HG03175 (cell line): ENCODE data around the gene CASZ1.

Experiments
- ATAC-seq: cut with Tn5 transposase; IDR thresholded peaks from one replicate; pipeline ENCODE4 v1.9.1; 2021; ENCODE audit warnings: mild to moderate bottlenecking, moderate library complexity; ENCODE audit not compliant: unreplicated experiment

Gene CASZ1

DNA sequence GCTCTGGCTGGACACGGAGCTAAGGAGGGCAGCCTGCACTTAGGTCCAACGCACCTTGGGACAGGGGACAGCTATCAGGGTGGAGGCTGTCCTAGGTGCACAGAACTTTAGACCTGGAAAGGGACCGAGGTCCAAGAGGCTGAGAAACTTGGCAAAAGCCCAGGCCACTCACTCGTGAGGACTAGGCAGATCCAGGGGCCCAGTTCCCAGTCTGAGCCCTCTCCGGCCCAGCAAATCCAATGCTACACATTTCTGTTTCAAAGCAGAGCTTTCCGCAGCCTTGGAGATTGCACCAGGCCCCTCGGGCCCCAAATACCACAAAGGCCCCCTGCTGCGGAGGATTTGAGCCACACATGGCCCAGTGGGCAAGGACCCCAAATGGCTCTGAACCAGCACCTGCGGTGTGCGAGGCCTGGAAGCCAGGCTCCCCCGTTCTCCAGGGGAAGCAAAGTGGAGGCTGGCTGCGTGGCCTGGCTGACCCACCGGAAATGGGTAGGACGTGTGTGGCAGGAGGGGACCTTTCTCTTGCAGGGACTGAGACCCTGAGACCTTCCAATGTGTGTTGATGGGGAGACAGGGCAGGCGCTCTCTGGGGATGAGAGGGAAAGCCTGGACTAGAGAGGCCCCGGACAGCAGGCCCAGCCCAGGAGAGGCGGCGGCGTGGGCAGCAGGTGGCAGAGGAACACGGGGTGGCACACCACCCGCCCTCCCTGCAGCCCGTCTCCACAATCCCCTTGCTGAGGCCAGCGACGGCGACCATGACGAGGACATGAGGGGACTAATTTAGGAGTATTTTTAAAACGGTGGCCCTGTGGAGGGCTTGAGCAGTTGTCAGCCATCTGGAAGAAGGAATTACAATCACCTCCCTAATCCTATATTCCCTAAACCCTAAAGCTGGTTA is 118.7 kb downstream of the CASZ1 start:
- no peak for ATAC-seq

DNA sequence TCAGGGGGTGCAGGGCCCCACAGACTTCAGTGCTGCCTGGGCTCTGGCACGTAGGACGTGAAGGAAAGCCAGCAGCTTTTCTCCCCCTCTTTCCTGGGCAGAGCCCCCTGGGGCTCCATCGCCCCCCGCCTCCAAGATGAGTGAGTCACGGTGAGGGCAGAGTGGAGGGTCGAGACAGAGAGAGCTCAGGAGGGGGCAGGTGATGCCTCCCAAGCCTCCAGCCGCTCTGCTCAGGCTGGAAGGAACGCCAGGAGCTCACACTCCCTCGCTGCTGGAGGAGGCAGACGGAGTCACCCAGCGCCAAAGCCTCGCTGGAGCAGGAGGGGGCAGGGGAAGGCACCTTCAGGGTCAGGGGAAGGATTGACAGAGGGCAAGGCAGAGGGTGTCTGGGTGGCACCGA is 119.5 kb downstream of the CASZ1 start:
- ATAC-seq, result no peak

DNA sequence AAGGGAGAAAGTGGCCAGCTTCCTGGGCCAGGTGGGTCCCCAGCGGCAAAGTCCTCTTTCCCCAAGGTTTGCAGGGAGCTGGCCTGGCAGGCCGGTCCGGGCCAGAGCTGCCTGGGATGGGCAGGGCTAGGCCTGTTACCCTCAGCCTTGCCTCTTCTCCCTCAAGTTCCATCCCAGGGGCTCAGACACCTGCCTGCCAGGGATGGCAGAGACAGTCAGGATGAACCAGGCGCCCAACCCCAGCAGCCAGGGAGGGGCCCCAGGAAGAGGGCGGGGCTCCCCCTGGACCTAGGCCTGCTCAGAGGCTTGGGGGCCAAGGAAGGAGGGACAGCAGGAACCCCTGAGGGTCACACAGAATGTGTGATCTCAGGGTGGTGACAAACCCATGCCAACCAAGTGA is 120.6 kb downstream of the CASZ1 start:
- ATAC-seq, result no peak

DNA sequence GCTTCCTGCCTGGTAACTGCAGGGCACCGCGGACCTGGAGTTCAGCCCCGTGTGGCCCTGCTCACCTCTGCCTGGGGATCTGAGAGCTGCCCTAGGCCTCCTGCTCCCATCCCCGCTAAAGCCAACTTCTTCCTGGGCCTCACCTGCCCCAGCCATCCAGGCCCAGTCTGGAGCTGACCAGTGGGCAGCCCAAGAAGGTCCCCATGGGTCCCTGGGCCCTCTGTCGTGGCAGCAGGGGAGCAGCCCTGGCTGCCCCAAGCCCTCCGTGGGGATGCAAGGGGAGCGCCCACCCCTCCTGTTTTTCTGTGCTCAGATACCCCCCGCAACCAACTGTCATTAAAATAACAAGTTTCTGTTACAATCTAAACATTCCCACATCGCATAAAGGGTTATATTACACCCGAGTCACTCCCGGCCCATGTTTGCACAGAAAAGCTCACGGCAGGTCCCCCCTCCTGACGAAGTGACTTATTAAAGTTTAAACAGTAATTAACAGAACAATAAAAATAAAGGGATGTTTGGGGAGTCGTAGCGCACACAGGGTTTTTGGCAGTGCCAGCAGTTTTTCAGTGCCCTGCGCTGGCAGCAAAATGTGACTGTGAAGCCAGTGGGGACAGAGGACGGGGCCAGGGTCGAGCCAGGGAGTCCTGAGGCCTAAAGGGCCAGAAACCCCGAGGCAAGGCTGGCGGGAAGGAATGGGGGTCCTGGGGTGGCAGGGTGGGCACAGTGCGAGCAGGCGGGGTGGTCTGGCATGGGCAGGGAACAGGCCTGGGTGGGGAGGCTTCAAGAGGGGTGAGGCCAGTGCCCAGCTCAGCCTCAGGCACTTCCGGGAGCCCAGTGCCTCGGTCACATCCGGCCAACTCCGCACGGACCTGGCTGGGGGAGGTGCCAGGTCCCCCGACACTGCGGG is 121.5 kb downstream of the CASZ1 start:
- ATAC-seq, result no peak

DNA sequence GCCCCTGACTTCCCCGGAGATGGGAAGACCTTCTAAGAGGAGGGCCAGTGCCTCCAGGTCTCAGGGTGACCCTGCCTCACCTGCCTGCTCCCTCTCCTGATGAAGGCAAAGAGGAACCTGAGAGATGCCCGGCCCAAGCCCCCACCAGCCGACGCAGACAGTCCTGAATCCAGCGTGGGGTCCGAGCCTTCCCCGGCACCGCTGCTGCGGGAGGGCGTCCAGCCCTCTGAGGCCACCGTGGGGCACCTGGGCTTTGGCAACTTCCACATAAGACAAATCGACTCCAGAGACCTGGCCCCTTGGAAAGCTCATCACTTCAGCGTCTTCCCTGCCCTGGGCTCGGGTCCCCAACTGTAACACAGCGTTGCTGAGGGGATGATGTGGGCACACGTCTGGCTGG is 122.2 kb downstream of the CASZ1 start:
- no peak for ATAC-seq

DNA sequence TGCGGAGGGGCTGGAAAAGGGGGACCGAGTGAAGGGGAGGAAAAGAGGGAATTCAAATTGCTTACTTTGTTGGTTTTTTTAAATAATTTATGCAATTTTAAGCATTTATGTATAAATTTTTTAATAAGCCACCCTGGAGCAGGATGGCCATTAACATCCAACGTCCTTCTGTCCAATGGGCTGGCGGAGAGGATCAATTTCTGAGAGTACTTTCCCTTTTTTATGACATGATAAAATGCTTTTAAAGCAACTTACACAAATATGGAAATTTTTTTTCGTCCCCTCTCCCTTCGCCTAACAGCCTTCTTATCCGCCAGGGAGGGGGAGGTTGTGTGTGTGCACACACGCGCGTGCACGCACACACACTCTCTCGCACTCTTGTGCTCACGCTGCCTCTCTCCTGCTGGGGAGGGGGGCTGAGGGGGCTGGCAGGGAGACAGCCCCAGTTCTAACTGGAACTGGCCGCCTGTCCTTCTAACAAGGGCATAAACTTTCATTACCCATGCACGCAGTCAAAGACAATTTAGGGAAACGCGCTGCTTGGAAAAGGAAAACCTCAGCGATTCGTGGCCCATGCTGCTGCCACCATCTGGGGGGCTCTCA is 123.2 kb downstream of the CASZ1 start:
- ATAC-seq, result no peak

DNA sequence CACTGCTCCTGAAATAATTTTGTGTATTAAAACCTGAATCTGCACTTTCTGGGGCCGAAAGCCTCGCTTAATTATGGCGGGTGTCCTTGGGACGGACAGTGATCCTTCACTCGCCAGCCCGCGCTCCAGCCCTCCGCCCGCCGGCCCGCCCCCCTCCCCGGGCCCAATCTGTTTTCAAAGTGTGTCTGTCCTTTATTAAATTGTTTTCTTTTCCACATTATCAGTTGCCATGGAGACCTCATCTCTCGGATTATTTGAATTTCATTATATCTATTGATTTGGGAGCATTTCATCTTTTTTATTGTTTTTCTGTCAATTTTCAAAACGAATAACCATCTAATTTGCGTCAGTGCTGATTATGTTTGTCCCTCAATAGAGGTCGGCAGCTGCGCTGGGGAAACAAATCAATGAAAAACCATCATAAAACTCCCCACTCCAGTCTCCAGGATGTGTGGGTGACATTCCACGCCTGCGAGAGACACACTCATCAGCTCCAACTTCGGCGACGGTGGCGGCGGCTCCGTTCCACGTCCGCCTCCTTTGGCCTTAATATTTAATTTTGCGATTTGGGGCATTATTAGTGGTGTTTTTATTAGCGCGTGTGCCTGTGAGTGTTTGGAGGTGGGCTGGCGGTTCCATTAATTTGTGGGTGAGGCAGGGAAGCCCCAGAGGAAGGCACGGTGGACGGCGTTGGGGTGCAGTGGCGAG is 123.9 kb downstream of the CASZ1 start:
- no peak for ATAC-seq

DNA sequence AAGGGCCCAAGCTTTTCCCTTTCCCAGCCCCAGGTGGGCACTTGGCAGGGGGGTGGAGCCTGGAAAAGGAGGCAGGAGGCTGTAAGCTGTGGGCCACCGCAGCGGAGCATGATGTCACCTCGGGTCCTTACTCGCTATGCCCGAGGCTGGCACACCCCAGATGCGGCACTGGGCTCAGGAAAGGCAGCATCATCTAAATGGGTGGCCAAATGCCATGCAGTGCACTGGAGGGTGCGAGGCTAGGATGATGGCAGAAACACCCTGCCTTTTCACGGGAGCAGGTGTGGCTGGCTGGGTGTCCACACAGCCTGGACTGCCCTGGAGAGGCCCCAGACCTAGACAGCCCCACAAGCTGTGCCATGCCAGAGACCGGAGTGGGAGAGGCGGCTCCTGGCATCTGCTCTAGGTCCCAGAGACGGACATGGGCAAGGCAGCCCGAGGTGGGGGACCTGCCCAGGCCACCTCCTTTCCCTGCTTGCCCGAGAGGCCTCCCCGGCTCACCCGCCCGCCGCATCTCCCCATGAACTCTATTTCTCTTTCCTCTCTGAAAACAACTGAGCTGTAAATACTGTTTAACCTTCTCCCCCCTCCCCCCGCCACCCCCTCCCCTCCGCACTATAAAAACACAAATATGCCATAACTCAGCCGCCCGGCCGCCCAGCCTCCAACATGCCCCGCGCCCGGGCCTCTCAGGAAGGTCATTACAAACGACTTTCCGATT is 124.7 kb downstream of the CASZ1 start:
- ATAC-seq, result no peak

DNA sequence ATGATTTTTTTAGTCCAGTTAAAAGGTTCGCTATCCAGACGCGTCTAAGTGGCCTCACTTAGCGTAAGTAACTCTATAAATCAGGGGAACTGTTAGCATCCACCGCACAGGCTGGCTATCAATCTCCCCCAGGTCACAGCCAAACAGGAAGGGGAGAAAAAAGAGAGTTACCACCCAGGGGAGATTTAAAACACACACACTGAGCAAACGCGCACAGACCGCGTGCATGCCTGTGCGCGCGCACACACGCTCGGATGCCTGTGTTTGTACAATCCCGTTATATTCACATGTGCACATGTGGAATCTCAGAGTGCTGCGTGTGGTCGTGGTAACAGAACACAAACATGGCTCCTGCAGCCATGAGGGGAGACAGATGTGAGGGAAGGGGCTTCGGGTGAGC is 125.4 kb downstream of the CASZ1 start:
- no peak for ATAC-seq

DNA sequence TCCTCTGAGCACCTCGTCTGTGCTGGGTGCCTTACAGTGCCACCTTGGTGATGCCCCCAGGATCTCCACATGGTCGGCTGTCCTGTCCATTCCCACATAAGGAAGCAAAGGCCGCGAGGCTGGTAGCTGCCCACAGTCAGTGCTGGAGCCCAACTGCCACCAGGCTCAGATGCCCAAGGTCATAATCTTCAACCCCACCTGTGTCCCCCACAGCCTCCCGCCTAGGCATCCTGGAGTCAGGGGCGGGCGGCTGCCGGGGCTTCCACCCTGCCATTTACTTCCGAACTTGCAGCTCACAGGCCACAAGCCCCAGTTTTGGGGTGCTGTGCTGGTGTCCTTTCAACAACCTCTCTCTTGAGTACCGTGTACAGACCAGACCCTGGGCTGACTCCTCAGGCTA is 126.3 kb downstream of the CASZ1 start:
- ATAC-seq, result no peak

DNA sequence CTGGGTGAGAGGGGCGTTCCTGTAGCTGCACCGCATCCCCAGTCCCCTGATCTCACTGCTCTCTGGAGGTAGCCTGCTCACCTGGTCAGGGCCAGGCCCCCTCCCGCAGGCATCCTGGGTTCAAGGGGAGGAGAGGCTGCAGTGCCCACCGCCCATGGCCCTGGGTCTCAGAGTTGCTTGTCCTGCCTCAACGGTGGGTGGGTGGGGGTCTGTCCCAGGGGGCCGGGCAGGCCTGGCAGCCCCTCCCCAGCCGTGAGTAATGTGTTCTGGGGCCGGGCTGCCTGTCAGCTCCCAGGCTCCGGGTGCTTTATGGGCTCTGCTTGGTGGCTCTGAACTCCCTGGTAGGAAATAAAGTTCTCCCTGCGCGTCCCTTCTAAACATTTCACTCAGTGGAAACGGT is 126.9 kb downstream of the CASZ1 start:
- no peak for ATAC-seq

DNA sequence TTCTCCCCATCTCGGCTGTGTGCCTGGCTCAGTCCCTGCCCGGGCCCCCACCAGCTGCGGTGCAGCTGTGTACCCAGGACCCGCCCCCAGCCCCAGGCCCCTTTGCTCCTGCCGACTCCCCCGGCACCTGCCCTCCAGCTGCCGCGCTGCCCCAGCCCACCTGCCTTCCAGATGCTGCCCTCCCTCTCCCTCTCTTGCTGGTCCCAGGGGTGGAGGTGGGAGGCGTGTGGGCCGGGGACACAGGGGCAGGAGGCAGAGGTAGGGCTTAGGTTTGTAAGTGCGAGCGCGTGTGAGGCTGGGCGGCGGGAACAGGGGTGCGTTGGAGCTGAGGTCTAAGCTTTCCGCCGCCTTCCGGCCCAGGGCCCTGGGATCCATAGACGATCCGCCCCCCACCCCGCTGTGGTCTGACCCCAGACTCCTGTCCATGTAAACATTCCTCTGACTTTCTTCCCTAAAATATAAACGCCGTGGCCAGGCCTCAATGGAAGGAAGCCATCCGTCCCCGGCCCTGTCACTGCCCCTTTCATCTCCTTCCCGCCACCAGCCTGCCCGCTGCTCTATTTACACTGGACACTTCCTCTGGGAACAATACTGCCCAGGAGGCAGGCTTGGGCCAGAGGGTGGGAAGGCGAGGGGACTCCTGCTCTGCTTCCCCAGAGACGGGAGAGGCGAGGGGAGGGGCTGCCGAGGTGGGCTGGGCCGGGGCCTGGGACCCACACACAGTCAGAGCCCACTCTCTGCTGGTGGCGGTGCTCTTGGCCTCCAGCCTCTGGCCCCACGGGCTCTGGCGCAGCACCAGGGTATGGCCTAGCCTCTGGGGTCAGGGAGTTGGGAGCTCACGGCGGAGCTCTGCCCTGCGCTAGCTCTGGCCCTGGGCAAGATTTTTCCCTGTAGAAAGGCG is 128.3 kb downstream of the CASZ1 start:
- no peak for ATAC-seq

DNA sequence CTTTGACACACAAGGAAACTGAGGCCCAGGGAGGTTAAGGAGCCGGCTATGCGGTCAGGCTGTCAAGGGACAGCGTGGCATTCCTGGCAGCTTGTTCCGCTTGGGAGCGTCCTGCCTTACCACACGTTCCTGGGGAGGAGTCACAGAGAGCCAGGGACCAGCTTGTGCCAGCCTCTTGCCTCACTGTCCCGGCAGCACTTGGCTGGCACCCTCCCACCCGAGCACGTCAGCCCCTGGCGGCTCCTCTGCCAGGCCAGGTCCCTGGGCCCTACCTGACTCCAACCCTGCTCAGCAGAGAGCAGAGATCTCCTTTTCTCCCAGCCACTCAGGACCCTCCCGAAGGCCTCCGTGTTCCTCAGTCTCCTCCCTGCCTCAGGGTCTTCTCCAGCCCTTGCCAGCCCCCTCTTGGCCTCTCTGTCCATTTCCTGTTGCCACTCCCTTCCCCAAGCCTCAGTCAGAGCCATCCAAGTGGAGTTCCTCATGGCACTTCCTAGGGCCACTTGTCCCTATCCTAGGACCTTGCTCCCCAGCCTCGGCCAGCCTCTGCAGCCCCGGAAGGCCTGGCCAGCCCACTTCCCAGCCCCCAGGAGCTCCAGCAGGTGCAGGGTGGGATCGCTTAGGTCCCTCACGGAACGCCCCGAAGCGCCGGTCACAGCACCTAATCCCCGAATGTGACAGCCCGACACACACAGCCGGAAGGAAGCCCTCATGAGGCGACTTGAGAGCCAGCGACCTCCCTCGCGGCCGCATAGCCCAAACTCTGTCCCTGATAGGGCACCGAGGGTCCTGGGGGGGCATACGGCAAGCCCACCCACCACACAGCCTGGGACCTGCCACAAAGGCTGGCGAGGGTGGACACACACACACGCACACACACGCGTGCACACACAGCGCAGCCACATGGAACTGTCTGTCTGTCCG is 130.3 kb downstream of the CASZ1 start:
- no peak for ATAC-seq

DNA sequence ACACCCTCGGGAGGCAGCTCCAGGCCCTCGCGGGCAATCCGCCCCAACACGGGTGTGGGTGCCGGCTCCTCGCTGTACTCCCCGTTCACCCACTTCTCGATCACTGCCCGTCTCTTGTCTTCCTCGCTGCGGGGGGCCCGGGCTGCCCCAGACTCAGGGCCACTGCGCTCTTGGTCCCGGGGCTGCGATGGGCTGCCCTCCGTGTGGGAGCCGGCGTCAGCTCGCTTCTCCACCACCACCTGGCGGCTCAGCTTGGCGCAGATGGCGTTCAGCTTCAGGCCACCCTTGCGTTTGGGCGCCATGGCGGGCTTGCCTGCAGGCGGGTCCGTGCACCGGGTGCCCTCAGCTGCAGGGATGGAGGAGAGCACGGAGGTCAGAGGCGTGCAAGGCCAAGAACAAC is 131.2 kb downstream of the CASZ1 start:
- ATAC-seq, result no peak

DNA sequence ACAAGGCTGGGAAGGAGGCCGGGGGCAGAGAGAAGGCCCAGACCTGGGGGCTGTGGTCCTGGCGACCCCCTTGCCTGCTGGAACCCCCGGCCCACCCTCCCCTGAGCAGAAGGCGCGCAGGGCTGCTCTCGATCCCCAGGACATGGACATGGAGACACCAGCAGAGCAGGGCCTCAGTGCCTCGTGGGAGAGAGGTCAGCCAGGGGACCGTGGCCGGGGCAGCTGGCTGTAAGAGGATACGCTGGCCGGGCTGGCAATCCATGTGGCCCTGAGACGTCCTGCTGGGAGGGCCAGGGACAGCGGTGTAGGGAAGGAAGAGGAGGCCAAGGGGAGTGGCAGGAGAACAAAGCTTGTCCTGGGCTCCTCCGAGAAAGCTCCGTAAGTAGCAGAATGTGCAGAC is 132.2 kb downstream of the CASZ1 start:
- no peak for ATAC-seq

DNA sequence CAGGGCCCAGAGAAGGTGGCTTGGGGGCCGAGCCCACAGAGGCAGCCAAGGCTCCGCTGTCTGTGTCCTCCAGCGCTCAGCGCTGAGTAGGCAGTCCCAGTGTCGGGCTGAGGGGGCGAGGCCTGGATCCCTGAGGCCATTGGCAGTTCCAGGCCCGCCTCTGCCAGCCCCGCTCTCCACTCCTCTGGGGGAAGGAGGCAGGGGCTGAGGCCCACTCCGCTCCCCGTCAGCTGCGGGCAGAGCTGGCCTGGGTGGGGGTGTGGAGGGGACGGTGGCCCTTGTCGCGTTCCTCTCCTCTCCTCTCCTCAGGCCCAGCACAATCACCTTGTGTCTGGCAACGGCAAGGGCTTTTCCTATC is 132.8 kb downstream of the CASZ1 start:
- no peak for ATAC-seq

DNA sequence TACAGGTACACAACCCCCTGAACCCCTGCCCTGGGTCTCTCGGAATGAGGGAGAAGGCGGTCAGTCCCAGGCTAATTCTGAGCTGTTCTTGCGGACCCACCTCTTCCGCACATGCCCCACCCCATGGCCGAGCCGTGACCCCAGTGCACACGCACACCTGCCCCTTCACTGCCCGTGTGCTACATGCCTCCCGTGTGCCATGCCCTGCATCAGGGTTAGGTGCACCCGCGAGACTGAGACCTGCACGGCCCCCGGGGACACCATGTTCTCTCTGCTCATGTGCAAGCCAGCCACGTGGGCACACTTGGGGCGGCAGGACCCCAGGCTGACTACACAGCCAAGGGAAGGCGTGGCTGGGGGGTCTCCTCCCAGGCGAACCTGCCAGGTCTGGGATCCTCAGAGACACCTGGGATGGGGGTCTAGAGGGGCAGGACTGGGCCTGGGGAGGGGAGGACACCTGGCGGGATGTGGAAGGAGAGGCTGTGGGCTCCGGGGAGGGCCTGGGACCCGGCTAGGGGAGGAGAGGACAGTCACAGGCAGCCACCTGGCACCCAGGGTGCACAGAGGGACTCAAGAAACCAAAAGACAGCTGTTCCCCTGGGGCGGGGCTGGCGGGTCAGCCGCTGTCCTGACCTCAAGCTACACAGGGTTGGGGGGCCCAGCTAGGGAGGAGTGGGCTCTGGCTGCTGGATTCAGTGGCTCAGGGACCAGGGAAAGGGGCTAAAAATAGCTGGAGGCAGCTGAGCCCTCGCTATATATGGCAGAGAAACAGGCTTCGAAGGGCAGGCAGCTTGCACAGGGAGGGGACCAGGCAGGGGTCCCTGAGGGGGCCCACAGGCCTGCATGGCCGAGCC is 133.4 kb downstream of the CASZ1 start:
- ATAC-seq, result no peak
